Measurements from ENCODE around the gene PRKACA.

Gene PRKACA

DNA sequence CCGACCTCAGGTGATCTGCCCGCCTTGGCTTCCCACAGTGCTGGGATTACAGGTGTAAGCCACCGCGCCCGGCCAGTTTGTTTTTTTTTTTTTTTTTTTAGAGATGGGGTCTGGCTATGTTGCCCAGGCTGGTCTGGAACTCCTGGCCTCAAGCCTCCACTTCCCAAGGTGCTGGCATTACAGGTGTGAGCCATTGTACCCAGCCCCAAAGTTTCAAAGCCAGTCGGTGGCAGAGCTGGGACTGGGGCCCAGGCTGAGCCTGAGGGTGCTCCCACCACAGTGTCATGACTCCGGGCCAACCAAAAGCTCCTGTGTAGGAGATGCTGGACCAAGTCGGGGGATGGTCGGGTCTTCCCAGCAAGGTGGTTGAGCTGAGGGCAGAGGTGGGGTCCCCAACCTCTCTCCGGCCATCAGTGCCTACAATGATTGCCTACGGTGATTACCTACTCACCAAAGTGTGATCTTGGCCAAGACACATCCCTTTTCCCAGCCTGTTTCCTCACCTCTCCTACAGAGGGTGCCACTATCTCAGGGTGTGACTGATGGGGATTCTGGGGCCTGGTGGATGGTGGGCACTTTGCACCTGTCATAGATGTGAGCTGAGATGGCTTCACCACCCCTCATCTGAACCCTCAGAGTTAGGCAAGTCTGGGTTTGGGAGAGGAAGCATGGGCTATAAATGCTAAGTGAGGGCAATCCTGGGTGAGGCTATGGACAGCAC is 21.1 kb downstream of the PRKACA start:
- Mint-ChIP-seq H3K4me1 (ENCODE audit: low read depth) (peaks cover 12% of the 10 kb centered on the region), H3K9me3 (ENCODE audit: low read depth) (no peaks in the 10 kb centered on the region), H3K4me3 (no peak overlapping the region), H3K27me3 (no peaks in the 10 kb centered on the region), H3K36me3 (peaks cover 2% of the 10 kb centered on the region), H3K27ac (no peak overlapping the region)

DNA sequence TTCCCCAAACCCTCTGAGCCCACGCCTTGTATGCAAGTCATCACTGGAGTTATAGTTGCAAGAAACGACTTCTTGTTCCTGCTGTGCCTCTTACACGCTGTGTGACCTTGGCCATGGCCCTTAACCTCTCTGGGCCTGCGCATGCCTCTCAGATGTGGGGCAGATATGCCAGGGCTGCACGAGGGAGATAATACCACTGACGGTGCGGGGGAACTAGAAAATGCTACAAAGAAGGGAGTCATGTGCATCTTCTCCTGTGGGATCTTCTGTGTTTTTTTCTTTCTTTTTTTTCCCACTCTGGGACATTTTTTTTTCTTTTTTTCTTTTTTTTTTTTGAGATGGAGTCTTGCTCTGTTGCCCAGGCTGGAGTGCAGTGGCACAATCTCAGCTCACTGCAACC is 22.7 kb downstream of the PRKACA start:
- no peak overlapping the region for H3K4me3 Mint-ChIP-seq
- peak overlapping the region; percentile 76 for H3K27ac Mint-ChIP-seq
- peaks cover 13% of the 10 kb centered on the region for H3K4me1 Mint-ChIP-seq (ENCODE audit: low read depth)
- no peaks in the 10 kb centered on the region for H3K27me3 Mint-ChIP-seq
- H3K9me3 Mint-ChIP-seq (ENCODE audit: low read depth): no peaks in the 10 kb centered on the region
- peaks cover 2% of the 10 kb centered on the region for H3K36me3 Mint-ChIP-seq

DNA sequence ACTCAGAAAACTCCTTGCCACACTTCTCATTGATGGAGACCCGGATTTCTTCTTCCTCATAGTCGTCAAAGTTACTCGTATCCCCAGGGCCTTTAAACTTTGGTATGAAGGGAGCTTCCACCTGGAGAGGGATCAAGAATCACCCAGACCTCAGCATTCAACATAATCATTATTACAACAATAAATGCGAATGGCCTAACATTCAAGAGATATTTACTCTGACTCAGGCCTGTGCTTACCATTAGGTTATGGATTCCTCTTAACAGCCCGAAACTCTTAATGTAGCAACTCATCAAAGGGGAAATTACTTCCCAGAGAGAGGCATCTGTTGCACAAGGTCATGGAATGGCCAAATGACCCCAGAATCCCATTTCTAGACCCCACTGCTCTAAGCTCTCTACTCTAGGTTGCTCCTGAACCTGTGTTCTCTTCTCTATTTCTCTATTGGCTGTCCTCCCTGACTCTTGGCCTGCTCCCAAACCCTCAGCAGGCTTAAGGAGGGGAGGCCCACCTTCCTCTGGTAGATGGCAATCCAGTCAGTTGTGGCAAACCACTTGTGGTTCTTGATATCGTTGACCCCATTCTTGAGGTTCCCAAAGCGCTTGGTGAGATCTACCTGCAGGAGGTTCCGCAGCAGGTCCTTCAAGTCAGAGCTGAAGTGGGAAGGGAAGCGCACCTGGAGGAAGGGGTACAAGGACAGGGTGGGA is 24.3 kb downstream of the PRKACA start:
- H3K36me3 Mint-ChIP-seq: peaks cover 6% of the 10 kb centered on the region
- H3K27ac Mint-ChIP-seq: peak overlapping the region; percentile 58
- peaks cover 18% of the 10 kb centered on the region for H3K4me1 Mint-ChIP-seq (ENCODE audit: low read depth)
- no peaks in the 10 kb centered on the region for H3K27me3 Mint-ChIP-seq
- no peaks in the 10 kb centered on the region for H3K9me3 Mint-ChIP-seq (ENCODE audit: low read depth)
- peak overlapping the region; percentile 59 for H3K4me3 Mint-ChIP-seq

DNA sequence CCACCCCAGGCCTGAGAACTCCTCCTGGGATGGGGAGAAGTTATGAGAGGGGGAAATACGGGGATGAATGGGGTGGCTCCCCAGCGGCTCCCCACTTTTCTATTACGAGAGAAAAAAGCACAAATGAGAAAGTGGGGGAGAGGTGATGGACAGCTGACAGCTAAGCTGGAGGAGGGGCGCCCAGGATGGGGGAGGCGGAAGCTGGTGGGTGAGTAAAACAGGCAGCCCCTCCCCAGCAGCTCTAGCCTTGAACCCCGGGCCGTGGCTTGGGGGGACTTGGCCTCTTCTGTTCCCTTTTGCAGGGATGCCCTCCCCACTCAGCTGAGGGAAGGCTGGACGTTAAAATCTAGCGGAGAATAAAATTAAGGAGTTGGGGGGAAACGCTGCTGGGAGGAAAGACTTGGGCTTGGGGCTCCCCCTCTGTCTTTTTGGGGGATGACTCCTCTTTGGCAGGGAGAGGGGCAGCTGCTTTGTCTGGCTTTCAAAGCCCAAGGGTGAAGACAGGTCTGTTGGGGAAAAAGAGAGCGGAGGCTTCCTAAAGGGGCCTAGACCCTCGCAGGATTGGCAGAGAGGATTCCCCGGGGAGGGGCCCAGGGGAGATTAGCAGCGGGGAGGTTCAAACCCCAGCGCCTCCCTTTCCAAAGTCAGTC is 25.6 kb downstream of the PRKACA start:
- Mint-ChIP-seq H3K4me1 (ENCODE audit: low read depth) (peaks cover 18% of the 10 kb centered on the region), H3K36me3 (peaks cover 6% of the 10 kb centered on the region), H3K9me3 (ENCODE audit: low read depth) (no peaks in the 10 kb centered on the region), H3K4me3 (peak overlapping the region; percentile 99), H3K27me3 (no peaks in the 10 kb centered on the region), H3K27ac (peak overlapping the region; percentile 100)

DNA sequence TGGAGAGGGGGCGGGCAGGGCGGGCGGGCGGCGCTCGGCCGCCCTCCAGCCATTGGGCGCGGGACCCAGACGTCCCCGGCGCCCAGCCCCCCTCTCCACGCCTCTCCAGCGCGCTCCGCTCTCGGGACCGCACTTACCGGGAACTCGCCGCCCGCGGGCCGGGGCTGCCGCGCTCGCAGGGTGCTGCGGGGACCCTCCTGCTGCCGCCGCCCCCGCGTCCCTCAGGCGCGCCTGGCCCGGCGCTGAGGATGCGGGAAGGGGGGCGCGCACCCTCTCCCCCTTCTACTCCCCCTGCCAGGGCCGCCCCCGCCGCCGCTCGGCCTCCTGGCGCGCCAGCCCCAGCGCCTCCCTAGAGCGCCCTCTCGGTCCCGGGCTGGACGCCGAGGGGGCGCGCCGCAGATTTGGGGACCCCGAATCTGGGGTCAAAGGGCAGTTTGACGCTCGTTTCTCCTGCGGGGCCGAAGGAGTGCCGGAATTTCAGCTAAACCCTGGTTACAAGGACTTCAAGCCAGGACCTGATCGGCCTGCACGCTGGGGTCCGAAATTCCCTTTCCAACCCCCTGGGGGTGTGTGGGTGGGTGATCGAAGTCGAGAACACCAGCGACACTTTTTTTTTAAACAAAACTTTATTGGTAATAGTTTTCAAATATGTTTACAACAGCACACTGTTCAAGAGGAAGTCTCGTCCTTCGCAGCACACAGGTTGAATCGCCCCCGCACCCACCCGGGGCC is 26.3 kb downstream of the PRKACA start:
- Mint-ChIP-seq H3K27ac (peak overlapping the region; percentile 100), H3K36me3 (peaks cover 6% of the 10 kb centered on the region)

DNA sequence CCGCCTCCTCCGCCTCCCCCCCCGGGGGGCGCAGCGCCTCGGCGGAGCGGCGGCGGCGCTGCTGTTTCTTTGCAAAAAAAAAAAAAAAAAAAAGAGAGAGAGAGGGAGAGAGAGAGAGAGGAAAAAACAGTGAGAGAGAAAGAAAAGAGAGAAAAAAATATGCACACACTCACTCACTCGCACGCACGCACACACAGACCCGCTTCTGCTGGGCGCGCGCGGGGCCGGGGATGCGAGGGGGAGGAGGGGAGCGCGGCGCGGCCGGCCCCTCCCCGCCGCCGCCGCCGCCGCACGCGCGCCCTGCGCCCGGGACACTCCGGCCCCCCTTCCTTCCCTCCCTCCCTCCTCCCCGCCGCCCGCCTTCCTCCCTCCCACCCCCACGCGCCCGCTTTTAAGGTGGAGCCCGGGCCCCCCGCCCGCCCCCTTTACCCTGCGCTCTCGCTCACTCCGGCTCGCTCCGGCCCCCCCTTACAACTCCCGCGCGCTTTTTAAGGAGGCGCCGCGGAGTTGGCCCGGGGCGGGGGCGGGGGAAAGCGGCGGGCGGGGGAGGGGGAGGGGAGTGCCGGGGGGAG is 27.0 kb downstream of the PRKACA start, which contains the start of gene SAMD1:
Gene SAMD1 (minus strand): TSS at position 243 of the 572 bp plus-strand sequence.
- Mint-ChIP-seq H3K27ac (peak within 1 kb of the TSS; percentile 100), H3K9me3 (ENCODE audit: low read depth) (no peaks in the 10 kb centered on the region), H3K27me3 (no peaks in the 10 kb centered on the region), H3K4me3 (peak within 1 kb of the TSS; percentile 99), H3K4me1 (ENCODE audit: low read depth) (peaks cover 20% of the 10 kb centered on the region), H3K36me3 (peaks cover 6% of the 10 kb centered on the region)

More for the DNA sequence above, 26.3 kb downstream of the PRKACA start:
- H3K9me3 Mint-ChIP-seq (ENCODE audit: low read depth): no peaks in the 10 kb centered on the region
- H3K27me3 Mint-ChIP-seq: no peaks in the 10 kb centered on the region
- peak overlapping the region; percentile 99 for H3K4me3 Mint-ChIP-seq
- H3K4me1 Mint-ChIP-seq (ENCODE audit: low read depth): peaks cover 20% of the 10 kb centered on the region

DNA sequence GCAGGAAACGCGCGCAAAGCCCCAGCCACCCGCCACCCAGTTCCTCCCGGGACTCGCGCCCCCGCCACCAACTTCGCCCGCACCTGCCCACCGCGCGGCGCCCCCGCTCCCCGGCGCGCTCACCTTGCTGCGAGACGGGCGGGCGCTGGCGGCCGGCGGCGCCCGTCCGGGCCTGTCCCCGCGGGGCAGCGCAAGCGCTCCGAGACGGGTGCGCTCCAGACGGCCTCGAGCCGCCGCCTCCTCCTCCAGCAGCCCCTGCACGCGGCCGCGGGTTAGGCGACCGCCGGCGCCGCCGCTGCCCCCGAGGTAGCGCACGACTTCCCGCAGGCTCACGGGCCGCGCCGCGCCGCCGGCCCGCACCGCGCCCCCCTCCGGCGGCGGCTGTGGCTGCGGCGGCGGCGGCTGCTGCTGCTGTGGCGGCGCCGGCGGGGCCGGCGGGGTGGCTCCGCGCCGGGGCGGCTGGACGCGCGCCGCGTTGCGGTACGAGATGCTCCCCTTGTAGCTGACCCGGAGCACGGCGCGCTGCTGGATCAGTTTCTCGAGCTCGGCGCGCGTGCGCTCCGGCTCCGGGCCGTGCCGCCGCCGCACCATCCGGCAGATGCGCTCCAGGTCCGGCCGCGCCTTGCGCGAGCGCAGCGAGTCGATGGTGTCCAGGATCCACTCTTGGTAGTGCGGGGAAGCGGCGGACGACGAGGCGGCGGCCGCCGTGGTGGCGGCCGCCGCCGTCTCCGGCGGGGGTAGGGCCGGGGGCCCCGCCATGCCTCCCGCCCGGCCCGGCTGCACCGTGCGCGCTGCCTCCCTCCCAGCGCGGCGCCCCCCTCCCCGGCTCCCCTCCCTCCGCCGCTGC is 27.7 kb downstream of the PRKACA start:
- Mint-ChIP-seq H3K36me3 (peaks cover 6% of the 10 kb centered on the region), H3K9me3 (ENCODE audit: low read depth) (no peaks in the 10 kb centered on the region), H3K27ac (peak overlapping the region; percentile 88), H3K4me1 (ENCODE audit: low read depth) (peaks cover 20% of the 10 kb centered on the region), H3K4me3 (peak overlapping the region; percentile 88), H3K27me3 (no peaks in the 10 kb centered on the region)

DNA sequence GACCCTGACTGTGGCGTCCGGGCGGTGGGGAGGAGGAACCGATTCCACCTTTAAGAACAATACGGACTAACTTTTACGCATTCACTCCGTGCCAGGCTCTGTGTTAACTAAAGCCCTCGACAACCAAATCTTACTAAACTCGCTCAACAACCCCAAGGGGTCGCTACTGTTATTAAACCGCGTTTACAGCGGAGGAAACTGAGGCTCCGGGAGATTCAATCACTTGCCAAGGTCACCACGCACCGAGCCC is 28.2 kb downstream of the PRKACA start:
- peaks cover 6% of the 10 kb centered on the region for H3K36me3 Mint-ChIP-seq
- H3K27ac Mint-ChIP-seq: peak overlapping the region; percentile 88
- H3K4me3 Mint-ChIP-seq: peak overlapping the region; percentile 88
- peaks cover 20% of the 10 kb centered on the region for H3K4me1 Mint-ChIP-seq (ENCODE audit: low read depth)
- no peaks in the 10 kb centered on the region for H3K9me3 Mint-ChIP-seq (ENCODE audit: low read depth)
- H3K27me3 Mint-ChIP-seq: no peaks in the 10 kb centered on the region

DNA sequence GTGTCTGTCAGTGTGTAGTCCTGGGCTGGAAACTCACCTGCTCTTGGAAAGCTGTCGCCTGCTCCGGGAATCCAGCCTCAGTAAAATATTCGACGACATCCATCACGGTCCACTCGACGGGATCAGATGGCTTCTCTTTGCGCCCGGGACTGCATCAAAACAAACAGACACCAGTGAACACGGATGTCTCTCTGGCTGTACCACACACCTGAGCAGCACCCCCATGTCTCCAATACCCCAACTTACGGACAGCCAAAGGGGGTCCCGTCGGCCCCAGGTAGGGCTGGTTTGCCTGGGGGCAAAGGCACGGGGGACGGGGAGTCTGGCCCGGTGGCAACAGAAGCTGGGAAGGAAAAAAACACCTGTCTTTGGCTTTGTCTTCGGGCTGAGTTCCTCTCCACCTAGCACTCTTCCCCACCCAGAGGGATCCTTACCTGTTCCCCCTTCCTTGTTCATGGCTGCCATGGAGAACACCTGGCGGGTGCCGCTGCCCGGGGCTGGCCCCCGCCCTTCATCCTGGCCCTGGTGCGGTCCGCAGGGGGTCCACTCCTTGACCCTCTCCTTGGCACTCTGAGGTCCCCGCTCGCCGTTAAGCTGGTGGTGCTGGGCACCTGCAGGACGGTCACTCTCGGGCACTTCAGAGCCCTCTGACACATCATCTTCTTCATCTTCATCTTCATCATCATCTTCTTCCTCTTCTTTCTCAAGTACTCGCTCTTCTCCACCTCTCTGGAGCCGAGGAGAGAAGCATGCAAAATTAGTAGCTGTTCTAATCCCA is 28.7 kb downstream of the PRKACA start:
- peak overlapping the region; percentile 88 for H3K27ac Mint-ChIP-seq
- no peaks in the 10 kb centered on the region for H3K27me3 Mint-ChIP-seq
- peak overlapping the region; percentile 88 for H3K4me3 Mint-ChIP-seq
- H3K36me3 Mint-ChIP-seq: peaks cover 6% of the 10 kb centered on the region
- no peaks in the 10 kb centered on the region for H3K9me3 Mint-ChIP-seq (ENCODE audit: low read depth)
- H3K4me1 Mint-ChIP-seq (ENCODE audit: low read depth): peaks cover 20% of the 10 kb centered on the region

DNA sequence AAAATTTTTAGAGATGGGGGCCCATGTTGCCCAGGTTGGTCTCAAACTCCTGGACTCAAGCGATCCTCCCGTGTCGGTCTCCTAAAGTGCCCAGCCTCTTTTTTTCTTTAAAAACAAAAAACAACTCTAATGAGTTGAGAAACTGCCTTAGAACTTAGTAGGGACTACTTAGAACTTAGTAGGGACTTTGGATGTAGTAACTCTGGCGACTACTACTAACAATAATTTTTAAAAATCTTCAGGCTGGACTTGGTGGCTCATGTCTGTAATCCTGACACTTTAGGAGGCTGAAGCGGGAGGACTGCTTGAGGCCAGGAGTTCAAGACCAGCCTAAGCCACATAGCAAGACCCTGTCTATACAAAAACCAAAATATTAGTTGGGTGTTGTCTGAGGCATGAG is 31.5 kb downstream of the PRKACA start:
- peaks cover 19% of the 10 kb centered on the region for H3K4me1 Mint-ChIP-seq (ENCODE audit: low read depth)
- H3K27ac Mint-ChIP-seq: no peak overlapping the region
- H3K27me3 Mint-ChIP-seq: no peaks in the 10 kb centered on the region
- H3K36me3 Mint-ChIP-seq: peaks cover 4% of the 10 kb centered on the region
- no peaks in the 10 kb centered on the region for H3K9me3 Mint-ChIP-seq (ENCODE audit: low read depth)
- H3K4me3 Mint-ChIP-seq: no peak overlapping the region

DNA sequence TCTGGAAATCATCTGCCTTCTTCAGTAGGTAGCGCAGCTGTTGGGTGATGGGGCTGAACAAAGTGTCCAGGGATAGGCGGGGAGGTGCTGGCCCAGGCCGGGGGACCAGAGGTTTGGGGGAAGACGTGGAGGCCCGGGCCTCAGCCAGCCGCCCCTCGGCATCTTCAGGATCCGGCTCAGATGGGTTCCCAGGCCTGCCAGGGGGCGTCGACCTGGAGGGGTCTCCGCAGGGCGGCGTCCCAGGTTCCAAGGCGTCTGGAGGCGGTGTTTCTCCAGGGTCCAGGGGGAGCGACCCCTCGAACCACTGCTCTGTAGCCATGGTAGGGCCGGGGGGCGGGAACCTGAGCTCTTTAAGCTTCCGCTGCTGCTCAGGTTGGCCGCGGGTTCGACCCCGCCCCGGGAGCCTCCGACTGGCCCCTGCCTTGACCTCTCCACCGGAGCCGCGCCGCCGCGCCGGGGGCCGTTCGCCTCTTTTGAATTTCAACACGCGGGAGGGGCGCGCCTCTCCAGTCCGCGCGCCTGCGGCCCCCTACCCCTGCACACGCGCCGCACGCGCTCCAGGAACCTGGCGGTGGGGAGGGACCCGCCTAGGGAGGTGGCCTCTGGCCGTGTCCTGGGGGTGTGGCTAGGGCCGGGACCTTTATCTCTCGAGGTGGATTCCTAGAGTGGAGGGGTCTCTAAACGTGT is 32.1 kb downstream of the PRKACA start, which contains the start of gene C19orf67:
Gene C19orf67 (minus strand): TSS at position 475 of the 687 bp plus-strand sequence. CDS start 156 bp downstream, at position 319.
- no peaks in the 10 kb centered on the region for H3K27me3 Mint-ChIP-seq
- no peak within 1 kb of the TSS for H3K4me3 Mint-ChIP-seq
- no peak within 1 kb of the TSS for H3K27ac Mint-ChIP-seq
- peaks cover 4% of the 10 kb centered on the region for H3K36me3 Mint-ChIP-seq
- no peaks in the 10 kb centered on the region for H3K9me3 Mint-ChIP-seq (ENCODE audit: low read depth)
- H3K4me1 Mint-ChIP-seq (ENCODE audit: low read depth): peaks cover 21% of the 10 kb centered on the region

DNA sequence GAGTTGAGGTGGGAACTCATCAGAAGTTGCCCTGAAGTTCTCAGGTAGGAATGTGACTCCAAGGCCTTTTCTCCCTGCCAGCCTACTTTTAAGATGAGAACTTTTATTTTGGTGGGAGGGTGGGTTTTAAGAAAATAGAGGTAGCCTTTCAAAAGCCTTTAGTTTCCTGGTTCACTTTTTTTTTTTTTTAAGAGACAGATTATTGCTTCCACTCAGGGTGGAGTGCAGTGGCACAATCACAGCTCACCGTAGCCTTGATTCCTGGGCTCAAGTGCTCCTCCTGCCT is 34.9 kb downstream of the PRKACA start:
- H3K27me3 Mint-ChIP-seq: no peaks in the 10 kb centered on the region
- peak overlapping the region; percentile 92 for H3K4me3 Mint-ChIP-seq
- H3K4me1 Mint-ChIP-seq (ENCODE audit: low read depth): peaks cover 20% of the 10 kb centered on the region
- H3K36me3 Mint-ChIP-seq: no peaks in the 10 kb centered on the region
- H3K9me3 Mint-ChIP-seq (ENCODE audit: low read depth): no peaks in the 10 kb centered on the region
- no peak overlapping the region for H3K27ac Mint-ChIP-seq
